GM12801 (cell line): ENCODE results near the gene PIK3R6.

Experiments used
- CTCF ChIP-seq: IDR thresholded peaks from one replicate; pipeline ENCODE4 v1.5.1; 2011; ENCODE audit warnings: control low read depth; ENCODE audit not compliant: insufficient read length; ENCODE audit errors: extremely low read depth

The PIK3R6 gene

GRCh38 chr17:8885967-8886684 lies 18.7 kb upstream of the PIK3R6 start:
- no peak for TF ChIP-seq CTCF

GRCh38 chr17:8884336-8884990 lies 17.0 kb upstream of the PIK3R6 start:
- TF ChIP-seq CTCF = no peak

GRCh38 chr17:8883353-8883752 lies 15.9 kb upstream of the PIK3R6 start:
- TF ChIP-seq CTCF = no peak

GRCh38 chr17:8881606-8882005 lies 14.1 kb upstream of the PIK3R6 start:
- no peak for TF ChIP-seq CTCF

- TF ChIP-seq CTCF = no peak
These were observed 13.0 kb upstream of the PIK3R6 start for GRCh38 chr17:8880466-8880865.

- TF ChIP-seq CTCF = no peak
These were observed 11.9 kb upstream of the PIK3R6 start for GRCh38 chr17:8879410-8879809.

GRCh38 chr17:8877984-8878383 lies 10.5 kb upstream of the PIK3R6 start:
- TF ChIP-seq CTCF = no peak
